ENCODE data around the gene PI4KA. TPM values are rescaled to one million over a fixed set of nuclear protein-coding genes. Genes with fewer than 3 reads are reported as not detected.

Gene PI4KA
- polyA plus RNA-seq, 1 of the 3 experiments (the other 2 are of a cell fraction), result 30.0 TPM

DNA sequence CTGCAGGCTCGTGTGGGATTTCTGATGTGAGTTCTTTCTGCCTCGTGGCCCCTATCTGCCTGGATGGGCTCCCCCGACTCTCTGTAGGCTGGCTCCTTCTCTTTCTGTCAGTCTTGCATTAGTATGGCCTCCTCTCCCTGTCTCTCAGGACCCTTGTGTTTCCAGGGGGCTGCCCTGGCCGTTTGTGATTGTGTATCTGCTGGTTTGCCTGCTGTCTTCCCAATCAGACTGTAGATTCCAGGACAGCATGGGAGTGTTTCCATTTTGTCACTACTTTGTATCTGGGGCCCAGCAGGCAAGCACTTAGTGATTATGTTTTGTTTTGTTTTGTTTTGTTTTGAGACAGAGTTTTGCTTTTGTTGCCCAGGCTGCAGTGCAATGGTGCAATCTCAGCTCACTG lies 25.8 kb upstream of the PI4KA start:
- 68% methylated on average over 4 of the region's 4 CpGs for WGBS (ENCODE audit: low lambda C conversion rate)
- Histone ChIP-seq H3K36me3 (replicated peaks in 1 of 2; ENCODE audit: control insufficient read depth in 1 of 2, insufficient read depth in 2 of 2, low read length in 1 of 2) (peaks cover 12 to 25% of the 10 kb centered on the region in 2 experiments), H3K4me1 (ENCODE audit: control insufficient read depth in 1 of 2, insufficient read depth in 2 of 2, low read depth in 1 of 2, low read length in 1 of 2) (peaks cover 0 to 29% of the 10 kb centered on the region in 2 experiments; a peak in 1 of 4 replicates), H3K4me2 (no peak overlapping the region), H3K27ac (ENCODE audit: low read depth in 2 of 2, low read length in 1 of 2) (peak overlapping the region in 1 of 2 experiments; percentile 30; a peak in 1 of 4 replicates), H3K27me3 (ENCODE audit: insufficient read depth) (no peaks in the 10 kb centered on the region), H3F3A (replicated peaks; ENCODE audit: insufficient read depth) (peaks cover 14% of the 10 kb centered on the region), H3K4me3 (ENCODE audit: low read depth in 2 of 2, low read length in 1 of 2) (no peak overlapping the region), H3K9ac (no peak overlapping the region), H2AFZ (ENCODE audit: low read depth) (no peak overlapping the region), H4K20me1 (ENCODE audit: insufficient read depth) (no peaks in the 10 kb centered on the region), H3K9me3 (no peaks in the 10 kb centered on the region), H3K9me2 (no peaks in the 10 kb centered on the region), H3K79me2 (ENCODE audit: insufficient read depth) (no peaks in the 10 kb centered on the region)
- ChIA-PET CTCF (interaction anchor here (2.0 to 2.7 kb wide), 6 partner anchors 14 to 118 kb away, joined by 5 to 31 read pairs (median 13); partner anchors contain the start of genes CRKL and THAP7), POLR2A (no interaction called here)
- no peak for TF ChIP-seq ZBTB33 (IDR thresholded peaks at IDR 0.05; ENCODE audit: borderline replicate concordance, low read depth)
- TF ChIP-seq SIN3A (IDR thresholded peaks at IDR 0.05; ENCODE audit: borderline replicate concordance, low read depth, low read length), result no peak
- TF ChIP-seq USF2 (IDR thresholded peaks at IDR 0.05; ENCODE audit: borderline replicate concordance, low read depth, low read length), result no peak
- no peak for TF ChIP-seq ELF1 (IDR thresholded peaks at IDR 0.05)
- TF ChIP-seq RCOR1 (IDR thresholded peaks at IDR 0.05; ENCODE audit: low read length), result no peak
- TF ChIP-seq FOSL2 (IDR thresholded peaks at IDR 0.05; ENCODE audit: borderline replicate concordance, low read depth), result no peak
- no peak for TF ChIP-seq NRF1 (IDR thresholded peaks at IDR 0.05; ENCODE audit: low read depth, low read length)
- no peak for TF ChIP-seq TEAD4 (IDR thresholded peaks at IDR 0.05; ENCODE audit: borderline replicate concordance, insufficient read depth)
- TF ChIP-seq FOXJ3 (CRISPR knock-in tag; IDR thresholded peaks at IDR 0.05), result no peak
- no peak for TF ChIP-seq TAF1 (IDR thresholded peaks at IDR 0.05; ENCODE audit: borderline replicate concordance, low read depth, low read length)
- no peak for TF ChIP-seq IRF3 (IDR thresholded peaks at IDR 0.05; ENCODE audit: low read depth, low read length)
- TF ChIP-seq, protein P1, sequence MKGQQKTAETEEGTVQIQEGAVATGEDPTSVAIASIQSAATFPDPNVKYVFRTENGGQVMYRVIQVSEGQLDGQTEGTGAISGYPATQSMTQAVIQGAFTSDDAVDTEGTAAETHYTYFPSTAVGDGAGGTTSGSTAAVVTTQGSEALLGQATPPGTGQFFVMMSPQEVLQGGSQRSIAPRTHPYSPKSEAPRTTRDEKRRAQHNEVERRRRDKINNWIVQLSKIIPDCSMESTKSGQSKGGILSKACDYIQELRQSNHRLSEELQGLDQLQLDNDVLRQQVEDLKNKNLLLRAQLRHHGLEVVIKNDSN (IDR thresholded peaks at IDR 0.05; ENCODE audit: borderline replicate concordance, low read depth), result no peak
- TF ChIP-seq CTCF (IDR thresholded peaks at IDR 0.05), result no peak
- no peak for TF ChIP-seq FOXM1 (IDR thresholded peaks at IDR 0.05; ENCODE audit: low read depth)
- TF ChIP-seq JUND (IDR thresholded peaks at IDR 0.05), result no peak
- TF ChIP-seq MEF2A (IDR thresholded peaks at IDR 0.05; ENCODE audit: borderline replicate concordance, low read depth), result no peak
- no peak for DNase-seq

Data from SK-N-SH (cell line).